B cell (primary cell): Measurements from ENCODE around the gene CMPK2. TPM values are rescaled to one million over a fixed set of nuclear protein-coding genes. Genes with fewer than 3 reads are reported as not detected.

Experiments used
- ATAC-seq: fragments of 200-7000 bp; cut with Tn5 transposase; one replicate; pipeline ENCODE4 v1.10.0; 2021; ENCODE audit warnings: low read depth, mild to moderate bottlenecking, moderate number of reproducible peaks, moderate library complexity
- CTCF ChIA-PET: fragments of 350-600 bp; sonication (Branson Sonifier 250); formaldehyde crosslinking; loops from one replicate; lab custom pipeline; 2021; ENCODE audit warnings: antibody characterized with exemption, inconsistent platforms; lab: Charles Lee
- POLR2A ChIA-PET: fragments of 350-600 bp; sonication (Branson Sonifier 250); formaldehyde crosslinking; loops from one replicate; lab custom pipeline; 2021; ENCODE audit warnings: antibody characterized with exemption; lab: Charles Lee
- DNase-seq: peaks from one replicate; pipeline ENCODE4 v3.0.0; 2013
- H2AFZ ChIP-seq: 2 replicates; pipeline ENCODE4 v1.6.1; 2012; ENCODE audit warnings: mild to moderate bottlenecking, low read depth, low read length; ENCODE audit not compliant: insufficient read depth, poor library complexity, severe bottlenecking
- H3K27ac ChIP-seq, 2 donors: 1 replicate in 1 of 2; 2 replicates in 1 of 2; pipeline ENCODE4 v1.5.1; 2012 to 2013; ENCODE audit warnings: low read length in 2 of 2, mild to moderate bottlenecking in 2 of 2, moderate library complexity in 1 of 2
- H3K27me3 ChIP-seq, 4 experiments: fragments of 200-600 bp in 1 of 4; sonication (generic) in 1 of 4; replicated peaks in 1 of 4; 1 replicate in 2 of 4; 2 replicates in 2 of 4; pipeline versions ENCODE4 v1.6.1 to v1.7.0; 2013 to 2016; ENCODE audit warnings: low read length in 3 of 4, mild to moderate bottlenecking in 2 of 4, mixed read lengths in 1 of 4, moderate library complexity in 1 of 4; ENCODE audit not compliant: insufficient read depth in 4 of 4, control insufficient read depth in 3 of 4; ENCODE audit errors: control extremely low read depth in 1 of 4
- H3K36me3 ChIP-seq, 2 experiments: replicated peaks in 1 of 2; 1 replicate in 1 of 2; 2 replicates in 1 of 2; pipeline versions ENCODE4 v1.6.1 to v1.7.1; 2013; ENCODE audit warnings: low read length in 1 of 2; ENCODE audit not compliant: insufficient read depth in 2 of 2, control insufficient read depth in 1 of 2; ENCODE audit errors: control extremely low read depth in 1 of 2, extremely low read depth in 1 of 2
- H3K4me1 ChIP-seq, 2 donors: fragments of 200-600 bp in 1 of 2; sonication (generic) in 1 of 2; 1 replicate in 1 of 2; 2 replicates in 1 of 2; pipeline versions ENCODE4 v1.5.1 to v1.6.1; 2013 to 2017; ENCODE audit warnings: low read length in 2 of 2; ENCODE audit not compliant: control insufficient read depth in 2 of 2, insufficient read depth in 2 of 2
- H3K4me2 ChIP-seq: replicated peaks from 2 replicates; pipeline ENCODE3; 2012; ENCODE audit warnings: mild to moderate bottlenecking, low read depth, low read length; ENCODE audit not compliant: poor library complexity, severe bottlenecking
- H3K4me3 ChIP-seq, 5 experiments: fragments of 200-600 bp in 1 of 5; sonication (generic) in 1 of 5; 1 replicate in 3 of 5; 2 replicates in 2 of 5; pipeline versions ENCODE4 v1.5.1 to v1.7.0; 2011 to 2016; ENCODE audit warnings: low read length in 4 of 5, mild to moderate bottlenecking in 4 of 5, low read depth in 2 of 5, control low read depth in 1 of 5, moderate library complexity in 1 of 5; ENCODE audit not compliant: insufficient read depth in 1 of 5; ENCODE audit errors: control extremely low read depth in 1 of 5, extremely low read depth in 1 of 5
- H3K79me2 ChIP-seq: fragments of 200-600 bp; sonication (generic); one replicate; pipeline ENCODE4 v1.6.0; 2016; ENCODE audit warnings: low read length; ENCODE audit not compliant: control insufficient read depth, insufficient read depth
- H3K9ac ChIP-seq: fragments of 200-600 bp; sonication (generic); 2 replicates; pipeline ENCODE4 v1.6.1; 2017; ENCODE audit warnings: mild to moderate bottlenecking, low read length, moderate library complexity
- H3K9me3 ChIP-seq, 3 donors: one replicate each; pipeline versions ENCODE4 v1.6.1 to v1.7.1; 2013; ENCODE audit warnings: low read length in 2 of 3; ENCODE audit not compliant: control insufficient read depth in 2 of 3, insufficient read depth in 1 of 3; ENCODE audit errors: control extremely low read depth in 1 of 3
- H4K20me1 ChIP-seq: 2 replicates; pipeline ENCODE4 v1.6.0; 2012; ENCODE audit warnings: mild to moderate bottlenecking, low read length; ENCODE audit not compliant: insufficient read depth, control insufficient read depth, poor library complexity, severe bottlenecking
- H3K27ac Mint-ChIP-seq: one replicate; pipeline ENCODE4 v1.8.0; 2021; ENCODE audit warnings: mixed read lengths
- H3K27me3 Mint-ChIP-seq: one replicate; pipeline ENCODE4 v1.8.0; 2021; ENCODE audit warnings: mixed read lengths
- H3K4me1 Mint-ChIP-seq: one replicate; pipeline ENCODE4 v1.8.0; 2021; ENCODE audit warnings: mixed read lengths
- H3K4me3 Mint-ChIP-seq: one replicate; pipeline ENCODE4 v1.8.0; 2021; ENCODE audit warnings: mixed read lengths
- H3K9me3 Mint-ChIP-seq: one replicate; pipeline ENCODE4 v1.8.0; 2022; ENCODE audit warnings: mixed read lengths; ENCODE audit not compliant: insufficient read depth
- EZH2 ChIP-seq: IDR thresholded peaks from 2 replicates; pipeline ENCODE4 v1.6.1; 2012; ENCODE audit warnings: borderline replicate concordance, low read depth, mild to moderate bottlenecking, moderate library complexity, low read length; ENCODE audit not compliant: insufficient read depth, poor library complexity, severe bottlenecking
- WGBS: methylation state at CpG from one replicate; pipeline ENCODE4 v1.1.5; 2013; ENCODE audit warnings: missing lambda C conversion rate; ENCODE audit not compliant: insufficient coverage; 5-methylcytosine and 5-hydroxymethylcytosine counted together
- intact Hi-C: fragments of 100-400 bp; cut with micrococcal nuclease; formaldehyde crosslinking; loops from one replicate; pipeline ENCODE4 v1.10.0; 2022
- polyA plus RNA-seq: library from polyadenylated mRNA; depleted of rRNA; stranded (reverse); fragments of >200 nt; gene quantifications from 2 replicates; pipeline ENCODE4 v1.2.3, GENCODE V29; 2012
- total RNA-seq, 2 donors: library from RNA; stranded (reverse); fragments of 120-200 nt in 1 of 2; gene quantifications; 1 replicate in 1 of 2; 2 replicates in 1 of 2; pipeline versions ENCODE4 v1.2.3 to v1.2.4, GENCODE V29; 2013 to 2022
- TF ChIP-seq, protein P1 (sequence below): fragments of 200-600 bp; IDR thresholded peaks from one replicate; pipeline ENCODE4 v1.8.0; 2022; ENCODE audit warnings: antibody characterized with exemption, mild to moderate bottlenecking

The CMPK2 gene
- total and polyA plus RNA-seq, 2 donors (not counting 1 experiment from before 2014, with no cell fraction given) = 1.2 to 2.9 TPM

DNA sequence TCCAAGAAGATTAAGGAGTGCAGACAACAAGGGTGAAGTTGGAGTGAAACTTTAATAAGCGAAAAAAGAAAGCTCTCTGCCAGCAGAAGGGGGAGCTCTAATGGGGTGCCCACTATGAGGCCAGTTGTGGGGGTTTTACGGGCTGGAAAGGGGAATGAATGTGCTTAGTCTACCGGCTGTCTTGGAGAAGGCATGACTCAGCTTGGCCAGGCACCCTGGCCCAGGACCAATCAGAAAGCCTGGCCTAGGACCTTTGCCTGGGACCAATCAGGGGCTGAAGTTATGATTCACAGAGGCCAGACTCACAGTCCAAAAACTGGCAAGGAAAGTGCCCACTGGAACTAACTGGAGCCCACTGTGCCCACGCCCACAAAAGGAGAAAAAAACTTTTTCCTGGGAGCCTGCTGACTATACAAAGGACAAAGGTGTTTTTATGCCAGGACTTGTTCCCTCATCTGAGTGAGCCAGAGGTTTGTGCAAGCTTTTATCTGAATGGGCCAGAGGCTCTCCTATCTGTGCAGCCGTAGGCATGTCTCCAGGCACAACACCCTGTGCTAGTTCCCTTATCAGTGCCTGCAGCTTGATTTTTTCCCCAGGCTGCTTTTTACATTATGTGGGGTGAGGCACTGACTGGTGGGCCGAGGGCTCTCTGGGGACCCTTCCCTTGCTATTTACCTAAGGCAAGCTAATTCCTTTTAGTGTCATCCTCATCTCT lies 18.6 kb downstream of the CMPK2 start:
- Histone ChIP-seq H3K4me3 (no peak overlapping the region), H3K9me3 (peaks cover 17 to 66% (median 50%) of the 10 kb centered on the region in 3 donors), H3K79me2 (no peaks in the 10 kb centered on the region), H3K27me3 (no peaks in the 10 kb centered on the region), H2AFZ (no peak overlapping the region), H3K4me2 (no peak overlapping the region), H3K27ac (no peak overlapping the region), H4K20me1 (no peaks in the 10 kb centered on the region), H3K9ac (no peak overlapping the region), H3K36me3 (peaks cover 11 to 13% of the 10 kb centered on the region in 2 experiments), H3K4me1 (no peaks in the 10 kb centered on the region)
- TF ChIP-seq EZH2 = no peak
- TF ChIP-seq, protein P1, sequence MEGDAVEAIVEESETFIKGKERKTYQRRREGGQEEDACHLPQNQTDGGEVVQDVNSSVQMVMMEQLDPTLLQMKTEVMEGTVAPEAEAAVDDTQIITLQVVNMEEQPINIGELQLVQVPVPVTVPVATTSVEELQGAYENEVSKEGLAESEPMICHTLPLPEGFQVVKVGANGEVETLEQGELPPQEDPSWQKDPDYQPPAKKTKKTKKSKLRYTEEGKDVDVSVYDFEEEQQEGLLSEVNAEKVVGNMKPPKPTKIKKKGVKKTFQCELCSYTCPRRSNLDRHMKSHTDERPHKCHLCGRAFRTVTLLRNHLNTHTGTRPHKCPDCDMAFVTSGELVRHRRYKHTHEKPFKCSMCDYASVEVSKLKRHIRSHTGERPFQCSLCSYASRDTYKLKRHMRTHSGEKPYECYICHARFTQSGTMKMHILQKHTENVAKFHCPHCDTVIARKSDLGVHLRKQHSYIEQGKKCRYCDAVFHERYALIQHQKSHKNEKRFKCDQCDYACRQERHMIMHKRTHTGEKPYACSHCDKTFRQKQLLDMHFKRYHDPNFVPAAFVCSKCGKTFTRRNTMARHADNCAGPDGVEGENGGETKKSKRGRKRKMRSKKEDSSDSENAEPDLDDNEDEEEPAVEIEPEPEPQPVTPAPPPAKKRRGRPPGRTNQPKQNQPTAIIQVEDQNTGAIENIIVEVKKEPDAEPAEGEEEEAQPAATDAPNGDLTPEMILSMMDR = no peak
- H3K27me3 Mint-ChIP-seq = no peaks in the 10 kb centered on the region
- no peak overlapping the region for H3K4me3 Mint-ChIP-seq
- no peak for ATAC-seq
- POLR2A ChIA-PET = no interaction called here
- peaks cover 40% of the 10 kb centered on the region for H3K9me3 Mint-ChIP-seq
- CTCF ChIA-PET = no interaction called here
- intact Hi-C loops = no loop called here
- WGBS = 94% methylated on average over 4 of the region's 6 CpGs
- H3K27ac Mint-ChIP-seq = no peak overlapping the region
- H3K4me1 Mint-ChIP-seq = no peaks in the 10 kb centered on the region
- DNase-seq = no peak

DNA sequence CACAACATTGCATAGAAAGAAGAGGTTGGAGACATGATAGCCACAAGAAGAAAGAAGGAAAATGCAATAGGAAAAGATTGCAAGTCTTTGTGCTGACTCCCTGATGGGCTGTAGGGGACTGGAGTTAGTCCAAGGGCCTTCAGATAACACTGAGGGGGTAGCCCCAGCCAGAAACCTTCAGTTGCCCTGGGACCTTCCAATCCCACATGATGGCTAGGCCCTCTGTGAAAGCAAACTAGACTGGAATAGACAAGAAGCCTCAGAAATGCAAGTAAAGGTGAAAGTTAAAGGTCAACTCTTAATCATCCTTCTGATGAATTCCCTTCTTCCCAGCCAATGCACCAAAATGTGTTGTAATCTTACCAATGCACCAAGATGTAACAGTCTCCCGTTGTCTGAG lies 19.2 kb downstream of the CMPK2 start:
- no peaks in the 10 kb centered on the region for H4K20me1 ChIP-seq
- no peak overlapping the region for H3K27ac Mint-ChIP-seq
- no peak overlapping the region for H3K4me3 Mint-ChIP-seq
- intact Hi-C loops = no loop called here
- no peak for ATAC-seq
- 100% methylated on average over 1 of the region's 1 CpG for WGBS
- no peaks in the 10 kb centered on the region for H3K27me3 ChIP-seq
- H3K4me3 ChIP-seq = no peak overlapping the region
- no peak overlapping the region for H2AFZ ChIP-seq
- no peak overlapping the region for H3K27ac ChIP-seq
- POLR2A ChIA-PET = no interaction called here
- CTCF ChIA-PET = no interaction called here
- no peaks in the 10 kb centered on the region for H3K4me1 Mint-ChIP-seq
- no peak overlapping the region for H3K4me2 ChIP-seq
- H3K9me3 ChIP-seq = peaks cover 18 to 71% (median 50%) of the 10 kb centered on the region in 3 donors
- TF ChIP-seq, protein P1 = no peak
- no peak for TF ChIP-seq EZH2
- no peak for DNase-seq
- peaks cover 40% of the 10 kb centered on the region for H3K9me3 Mint-ChIP-seq
- H3K79me2 ChIP-seq = no peaks in the 10 kb centered on the region
- peaks cover 10 to 12% of the 10 kb centered on the region in 2 experiments for H3K36me3 ChIP-seq
- H3K27me3 Mint-ChIP-seq = no peaks in the 10 kb centered on the region
- no peaks in the 10 kb centered on the region for H3K4me1 ChIP-seq
- no peak overlapping the region for H3K9ac ChIP-seq
